ENCODE data around the gene GDPD4. TPM values are rescaled to one million over a fixed set of nuclear protein-coding genes. Genes with fewer than 3 reads are reported as not detected.
A peak's percentile ranks its signal among the peaks of the same experiment; 100 is the strongest.

Gene GDPD4
- total and polyA plus RNA-seq, 2 of the 4 experiments (the other 2 are of a cell fraction) = not detected

- H3K4me2 ChIP-seq (ENCODE audit: low read depth, low read length) = no peak overlapping the region
- POLR2A ChIA-PET (ENCODE audit: unreplicated experiment) = no interaction called here
- H2AFZ ChIP-seq (replicated peaks; ENCODE audit: low read length, poor library complexity) = no peak overlapping the region
- 0 out of 2 replicates have a peak, but pooled peaks cover 1% of the 10 kb centered on the region for H3K36me3 ChIP-seq (ENCODE audit: control insufficient read depth, insufficient read depth, low read length)
- H3K4me3 ChIP-seq (ENCODE audit: insufficient read depth, low read depth, low read length) = no peak overlapping the region
- peak overlapping the region; percentile 85 for H2BK5ac ChIP-seq (ENCODE audit: low read depth, low read length, poor library complexity, severe bottlenecking)
- no peaks in the 10 kb centered on the region for H4K20me1 ChIP-seq (ENCODE audit: insufficient read depth, low read length)
- in situ Hi-C loops (cut with MboI; ENCODE audit: low sequenced_read_pairs) (no loop called here), intact Hi-C loops (cut with micrococcal nuclease) (no loop called here), dilution Hi-C loops (cut with HindIII; ENCODE audit: low sequenced_read_pairs, unreplicated experiment) (no loop called here)
- no TSS peak for BruUV-seq (replicated peaks)
- DNase-seq (peak; percentile 90), ATAC-seq (ENCODE audit: low read depth) (peak; percentile 65)
- H3K79me1 ChIP-seq (ENCODE audit: low read depth in 1 of 2, low read length in 2 of 2) = no peaks in the 10 kb centered on the region
- CTCF ChIA-PET = no interaction called here
- H2AK9ac ChIP-seq (replicated peaks; ENCODE audit: low read depth, low read length, poor library complexity) = no peak overlapping the region
- H2BK20ac ChIP-seq (ENCODE audit: low read depth, low read length) = no peak overlapping the region
- peak overlapping the region; percentile 84; the same call in 1 of the 2 replicates for H3K4ac ChIP-seq (ENCODE audit: low read depth, low read length)
- H4K5ac ChIP-seq (ENCODE audit: low read depth, low read length) = no peak overlapping the region
- peaks cover 4% of the 10 kb centered on the region; the same call in 1 of the 2 replicates for H3K4me1 ChIP-seq (ENCODE audit: control insufficient read depth, insufficient read depth, low read length)
- peaks cover 9% of the 10 kb centered on the region; the same call in 1 of the 2 replicates for H3K9me1 ChIP-seq (ENCODE audit: insufficient read depth, low read length)
- no peak overlapping the region for H3K9ac ChIP-seq (ENCODE audit: low read depth, low read length)
- no peak overlapping the region for H3K56ac ChIP-seq (ENCODE audit: extremely low read depth, insufficient read depth, low read length)
- H3K27ac ChIP-seq (ENCODE audit: insufficient read depth, low read length) = no peak overlapping the region
- no peak overlapping the region for H2BK15ac ChIP-seq (ENCODE audit: low read depth, low read length)
- peak overlapping the region in 1 of 2 experiments; percentile 49; a peak in 1 of 4 replicates for H4K8ac ChIP-seq (ENCODE audit: low read depth in 2 of 2, low read length in 2 of 2)
- H4K91ac ChIP-seq (ENCODE audit: insufficient read depth, low read depth, low read length) = no peak overlapping the region
- H3K14ac ChIP-seq (replicated peaks; ENCODE audit: low read depth, low read length) = peak overlapping the region; percentile 2; the same call in 1 of the 2 replicates
- peak; percentile 38; the same call in 1 of the 2 replicates for TF ChIP-seq FOS (IDR thresholded peaks at IDR 0.05; ENCODE audit: low read depth, low read length)
- TF ChIP-seq CTCF (conservative IDR thresholded peaks at IDR 0.05; ENCODE audit: low read depth, low read length) = 0 out of 2 replicates have a peak, but pooled peaks have one; percentile 12
- 0 out of 2 replicates have a peak, but pooled peaks have one; percentile 9 for TF ChIP-seq BHLHE40 (IDR thresholded peaks at IDR 0.05; ENCODE audit: low read depth, low read length)
- TF ChIP-seq RAD21 (IDR thresholded peaks at IDR 0.05; ENCODE audit: low read length) = no peak
- no peak overlapping the region for H3K23ac ChIP-seq (ENCODE audit: low read depth, low read length)
- no peaks in the 10 kb centered on the region for H3K9me3 ChIP-seq (ENCODE audit: control insufficient read depth, insufficient read depth, low read length)
- H2BK120ac ChIP-seq (ENCODE audit: low read depth, low read length) = peak overlapping the region; percentile 73
- peak overlapping the region; percentile 27; the same call in 1 of the 2 replicates for H2AK5ac ChIP-seq (ENCODE audit: low read depth, low read length)
- H3K18ac ChIP-seq (ENCODE audit: low read depth, low read length) = no peak overlapping the region
- no peaks in the 10 kb centered on the region for H3K27me3 ChIP-seq (ENCODE audit: control insufficient read depth, insufficient read depth, low read length)
- WGBS, 2 experiments (ENCODE audit: extremely low coverage in 2 of 2, insufficient read length in 1 of 2) = no CpG with 5 or more reads among the region's 3 CpGs
Measured at GRCh38 chr11:77345621-77346020, 44.1 kb upstream of the GDPD4 start.
